HL-60/S4 (cell line): ENCODE data around the gene B3GAT2.

Source experiments
- in situ Hi-C: fragments of 300-500 bp; cut with MboI; formaldehyde crosslinking; loops from 2 replicates; pipeline ENCODE4 v1.14.3; 2022; ENCODE audit warnings: low sequenced_read_pairs

B3GAT2 gene

GRCh38 chr6:70901324-70901723, 55.5 kb downstream of the B3GAT2 start:
- in situ Hi-C loops: no loop called here

DNA sequence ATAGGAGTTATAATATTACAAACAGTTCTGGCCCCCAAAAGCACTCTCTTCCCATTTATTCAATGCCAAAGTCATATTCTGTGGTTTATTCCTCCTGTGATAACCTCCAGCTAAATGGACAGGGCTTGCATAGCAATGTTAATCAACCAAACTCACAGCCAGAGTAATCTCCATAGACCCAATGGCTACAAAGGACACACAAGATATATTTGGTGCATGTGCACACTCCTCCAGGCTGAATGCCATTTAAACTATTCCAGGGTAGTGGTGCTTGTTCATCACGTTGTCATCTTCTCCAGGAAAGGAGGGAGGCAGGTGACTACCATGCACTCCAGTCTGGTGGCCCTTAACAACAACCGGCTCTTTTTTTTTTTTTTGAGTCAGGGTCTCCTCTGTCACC, 56.8 kb downstream of the B3GAT2 start:
- in situ Hi-C loops: no loop called here

GRCh38 chr6:70894001-70894400, 62.9 kb downstream of the B3GAT2 start:
- in situ Hi-C loops: loop anchor here (25.0 kb wide), 1 partner anchor 182 kb away; no protein-coding TSS in a partner anchor

GRCh38 chr6:70889270-70889669, 67.6 kb downstream of the B3GAT2 start:
- in situ Hi-C loops: loop anchor here (25.0 kb wide), 1 partner anchor 177 kb away; no protein-coding TSS in a partner anchor

GRCh38 chr6:70886661-70887060, 70.2 kb downstream of the B3GAT2 start:
- in situ Hi-C loops: loop anchor here (25.0 kb wide), 1 partner anchor 174 kb away; no protein-coding TSS in a partner anchor

- in situ Hi-C loops: loop anchor here (25.0 kb wide), 1 partner anchor 174 kb away; no protein-coding TSS in a partner anchor
These were observed 70.8 kb downstream of the B3GAT2 start for GRCh38 chr6:70886071-70886470.

GRCh38 chr6:70884074-70884983, 72.5 kb downstream of the B3GAT2 start:
- in situ Hi-C loops: loop anchor here (25.0 kb wide), 1 partner anchor 172 kb away; no protein-coding TSS in a partner anchor

DNA sequence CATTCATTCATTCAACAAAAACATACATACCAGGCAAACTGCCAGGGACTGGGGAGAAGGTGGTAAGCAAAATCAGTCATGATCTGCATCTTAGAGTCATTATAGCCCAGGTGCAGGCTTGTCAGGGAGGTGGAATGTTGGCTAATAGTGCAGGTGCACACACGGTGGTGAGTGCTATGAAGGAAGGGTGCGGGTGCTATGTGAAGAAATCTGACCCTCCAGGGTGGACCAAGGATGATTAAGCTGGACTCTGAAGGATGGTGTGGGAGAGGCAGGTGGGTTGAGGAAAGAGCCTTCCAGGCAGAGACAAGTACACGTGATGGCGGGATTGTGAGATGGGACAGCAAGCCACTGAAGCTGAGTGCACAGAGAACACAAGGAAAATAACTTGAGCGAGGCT, 77.4 kb downstream of the B3GAT2 start:
- in situ Hi-C loops: loop anchor here (25.0 kb wide), 1 partner anchor 167 kb away; no protein-coding TSS in a partner anchor

GRCh38 chr6:70874181-70874913, 82.5 kb downstream of the B3GAT2 start:
- in situ Hi-C loops: no loop called here

DNA sequence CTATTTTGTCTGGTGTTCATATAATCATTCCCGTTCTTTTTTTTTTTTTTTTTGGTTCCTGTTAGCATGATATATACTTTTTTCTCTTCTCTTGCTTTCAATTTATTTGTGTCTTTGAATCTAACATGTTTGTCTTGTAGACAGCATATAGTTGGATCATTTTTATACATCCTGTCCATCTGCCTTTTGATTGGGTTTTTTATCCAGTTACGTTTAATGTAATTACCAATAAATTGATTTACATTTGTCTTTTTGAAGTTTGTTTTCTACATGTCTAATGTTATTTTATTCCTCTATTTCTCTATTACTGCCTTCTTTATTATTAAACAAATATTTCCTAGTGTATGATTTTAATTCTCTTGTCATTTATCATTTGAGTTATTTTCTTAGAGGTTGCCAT, 84.4 kb downstream of the B3GAT2 start:
- in situ Hi-C loops: no loop called here

- in situ Hi-C loops: no loop called here
These were observed 92.5 kb downstream of the B3GAT2 start for GRCh38 chr6:70864401-70864800.

GRCh38 chr6:70863343-70863742, 93.5 kb downstream of the B3GAT2 start:
- in situ Hi-C loops: no loop called here

GRCh38 chr6:70860920-70861319, 95.9 kb downstream of the B3GAT2 start:
- in situ Hi-C loops: no loop called here

- in situ Hi-C loops: no loop called here
These were observed 96.8 kb downstream of the B3GAT2 start for GRCh38 chr6:70860045-70860444.

DNA sequence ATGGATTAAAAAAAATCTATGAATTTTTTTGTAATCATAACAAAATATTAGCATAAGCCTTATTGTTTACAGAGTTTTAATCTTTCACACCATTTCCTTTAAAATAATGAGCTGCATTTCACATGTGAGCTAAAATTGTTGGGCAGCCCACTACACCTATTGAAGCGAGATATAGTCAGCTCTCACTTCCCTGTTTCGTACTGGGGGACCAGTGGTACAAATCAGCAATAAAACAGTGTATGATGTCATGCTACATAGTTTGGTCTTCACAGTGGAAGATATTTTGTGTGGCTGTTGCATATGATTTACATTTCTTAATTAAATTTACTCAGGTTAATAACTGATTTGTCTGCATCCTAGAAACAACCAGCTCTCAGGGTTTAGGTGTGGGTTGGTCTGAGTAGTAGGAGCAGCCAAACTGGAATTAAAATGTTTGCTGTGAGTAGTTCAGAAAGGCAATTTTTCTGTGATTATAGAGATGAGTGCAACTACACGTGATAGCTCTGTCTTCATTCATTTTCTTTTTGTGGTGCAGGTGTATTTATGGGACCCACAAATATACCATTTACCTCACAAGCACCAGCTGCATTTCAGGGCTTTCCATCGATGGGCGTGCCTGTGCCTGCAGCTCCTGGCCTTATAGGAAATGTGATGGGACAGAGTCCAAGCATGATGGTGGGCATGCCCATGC, 99.3 kb downstream of the B3GAT2 start:
- in situ Hi-C loops: no loop called here

DNA sequence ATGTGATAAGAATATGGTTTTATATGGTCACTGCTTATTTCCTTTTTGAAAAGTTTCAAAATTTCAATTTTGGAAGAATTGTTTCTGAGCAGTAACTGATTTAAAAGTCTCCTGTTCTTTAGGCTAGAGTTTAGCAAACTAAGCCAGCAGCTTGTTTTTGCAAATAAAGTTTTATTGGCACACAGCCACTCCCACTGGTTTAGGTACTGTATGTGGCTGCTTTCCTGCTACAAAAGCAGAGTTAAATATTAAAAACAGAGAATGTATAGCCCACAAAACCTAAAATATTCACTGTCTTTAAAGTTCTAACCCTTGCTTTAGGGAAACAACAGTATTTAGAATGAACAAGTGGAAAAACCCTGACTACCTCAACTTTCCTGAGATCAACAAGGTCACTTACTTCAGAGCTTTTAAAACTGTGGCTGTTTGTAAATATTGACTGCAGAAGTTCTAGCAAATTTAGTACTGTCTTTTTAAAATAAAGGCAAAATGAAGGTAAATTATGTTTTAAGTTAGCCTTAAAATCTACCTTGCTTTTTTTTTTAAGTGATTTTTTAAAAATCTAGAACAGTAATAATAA, 104.1 kb downstream of the B3GAT2 start:
- in situ Hi-C loops: no loop called here

- in situ Hi-C loops: no loop called here
These were observed 107.4 kb downstream of the B3GAT2 start for GRCh38 chr6:70849348-70850069.

- in situ Hi-C loops: no loop called here
These were observed 109.5 kb downstream of the B3GAT2 start for GRCh38 chr6:70847106-70848084.
